GM12878 (cell line): ENCODE results near the gene EME2. TPM values are rescaled to one million over a fixed set of nuclear protein-coding genes. Genes with fewer than 3 reads are reported as not detected.

Source experiments
- ATAC-seq: fragments of 200-7000 bp; cut with Tn5 transposase; 3 replicates; pipeline ENCODE4 v1.9.1; 2020; ENCODE audit warnings: mild to moderate bottlenecking, moderate library complexity
- BruUV-seq: library from RNA; stranded (reverse); fragments of 400-500 nt; replicated peaks from 2 replicates; lab custom pipeline; 2021; lab: Mats Ljungman, UMichigan
- CTCF ChIA-PET: fragments of 300-600 bp; sonication (Branson Sonifier 250); formaldehyde crosslinking; extraction: SDS; loops from one replicate; lab custom pipeline; 2021; ENCODE audit warnings: inconsistent platforms; lab: Yijun Ruan, JAX
- POLR2A ChIA-PET: fragments of 350-600 bp; formaldehyde crosslinking; extraction: SDS; loops from one replicate; lab custom pipeline; 2021; ENCODE audit warnings: inconsistent platforms; lab: Charles Lee
- RAD21 ChIA-PET: fragments of 300-600 bp; sonication (Branson Sonifier 250); formaldehyde crosslinking; loops from one replicate; lab custom pipeline; 2023; ENCODE audit warnings: antibody characterized with exemption; ENCODE audit not compliant: unreplicated experiment; lab: Charles Lee
- SMC1A ChIA-PET: fragments of 300-600 bp; sonication (Branson Sonifier 250); formaldehyde crosslinking; loops from one replicate; lab custom pipeline; 2023; ENCODE audit not compliant: unreplicated experiment, uncharacterized antibody; lab: Charles Lee
- DNase-seq: peaks from one replicate; pipeline ENCODE4 v3.0.0-alpha.2; 2011; ENCODE audit warnings: low read depth, low spot score
- FAIRE-seq: peaks from 3 replicates; lab custom pipeline; 2011; peaks lifted over from hg19 to GRCh38; lab: Jason Lieb, UNC
- H2AFZ ChIP-seq: 2 replicates; pipeline ENCODE4 v1.6.0; 2011; ENCODE audit warnings: low read depth, low read length, control low read depth; ENCODE audit not compliant: control insufficient read depth
- H3K27ac ChIP-seq: 2 replicates; pipeline ENCODE4 v1.5.1; 2011; ENCODE audit warnings: control low read depth; ENCODE audit not compliant: control insufficient read depth, insufficient read depth
- H3K27me3 ChIP-seq, 2 experiments: replicated peaks in 1 of 2; 2 replicates each; pipeline versions ENCODE4 v1.6.0 to v1.6.1; 2011; ENCODE audit warnings: low read length in 1 of 2; ENCODE audit not compliant: control insufficient read depth in 2 of 2, insufficient read depth in 2 of 2
- H3K36me3 ChIP-seq, 2 experiments: 2 replicates each; pipeline ENCODE4 v1.5.1; 2011; ENCODE audit warnings: low read length in 1 of 2; ENCODE audit not compliant: control insufficient read depth in 2 of 2, insufficient read depth in 2 of 2
- H3K4me1 ChIP-seq: 2 replicates; pipeline ENCODE4 v1.6.1; 2011; ENCODE audit warnings: mild to moderate bottlenecking, low read length, moderate library complexity, mixed read lengths; ENCODE audit not compliant: control insufficient read depth, insufficient read depth
- H3K4me2 ChIP-seq: 2 replicates; pipeline ENCODE4 v1.6.0; 2011; ENCODE audit warnings: control low read depth; ENCODE audit not compliant: control insufficient read depth, insufficient read depth
- H3K4me3 ChIP-seq: fragments of 200-600 bp; sonication (generic); 2 replicates; pipeline ENCODE4 v1.5.1; 2016
- H3K79me2 ChIP-seq: 2 replicates; pipeline ENCODE4 v1.6.0; 2011; ENCODE audit warnings: low read length; ENCODE audit not compliant: control insufficient read depth, insufficient read depth
- H3K9ac ChIP-seq: 2 replicates; pipeline ENCODE4 v1.8.0; 2011; ENCODE audit warnings: low read length, control low read depth, mixed read lengths; ENCODE audit not compliant: control insufficient read depth, insufficient read depth
- H3K9me3 ChIP-seq: replicated peaks from 3 replicates; pipeline ENCODE4 v1.5.1; 2011; ENCODE audit warnings: mild to moderate bottlenecking, low read length; ENCODE audit not compliant: control insufficient read depth, insufficient read depth
- H4K20me1 ChIP-seq: 2 replicates; pipeline ENCODE4 v1.6.0; 2011; ENCODE audit not compliant: control insufficient read depth, insufficient read depth
- ATF2 ChIP-seq: IDR thresholded peaks from 2 replicates; pipeline ENCODE4 v1.6.1; 2012; ENCODE audit warnings: low read length, inconsistent platforms
- BHLHE40 ChIP-seq, 2 experiments: fragments of 450-650 bp in 1 of 2; IDR thresholded peaks; 2 replicates each; pipeline ENCODE4 v1.6.1; 2011 to 2017; ENCODE audit warnings: low read depth in 2 of 2, borderline replicate concordance in 1 of 2, improper control_type of control experiment in 1 of 2, low read length in 1 of 2, mild to moderate bottlenecking in 1 of 2
- CEBPB ChIP-seq, 2 experiments: fragments of 150-350 bp in 1 of 2; IDR thresholded peaks; 2 replicates each; pipeline ENCODE4 v1.6.1; 2012 to 2014; ENCODE audit warnings: low read depth in 2 of 2, low read length in 2 of 2, borderline replicate concordance in 1 of 2, inconsistent platforms in 1 of 2
- CEBPZ ChIP-seq: fragments of 150-350 bp; IDR thresholded peaks from 2 replicates; pipeline ENCODE4 v1.6.1; 2016; ENCODE audit warnings: low read depth, low read length
- CHD1 ChIP-seq: IDR thresholded peaks from 2 replicates; pipeline ENCODE4 v1.6.1; 2012; ENCODE audit warnings: low read depth, low read length, improper control_type of control experiment
- ETV6 ChIP-seq, 2 experiments: fragments of 450-650 bp in 1 of 2; IDR thresholded peaks in 1 of 2; conservative IDR thresholded peaks in 1 of 2; 2 replicates each; pipeline ENCODE4 v1.6.1; 2014; ENCODE audit warnings: antibody characterized with exemption in 1 of 2, borderline replicate concordance in 1 of 2, low read depth in 1 of 2, mild to moderate bottlenecking in 1 of 2, moderate library complexity in 1 of 2
- GATAD2B ChIP-seq: fragments of 450-650 bp; conservative IDR thresholded peaks from 2 replicates; pipeline ENCODE4 v1.6.1; 2017; ENCODE audit warnings: low read depth, mild to moderate bottlenecking, moderate library complexity
- MEF2A ChIP-seq: IDR thresholded peaks from 2 replicates; pipeline ENCODE4 v1.6.1; 2011; ENCODE audit warnings: low read depth, mild to moderate bottlenecking, low read length, moderate library complexity; ENCODE audit not compliant: insufficient read depth
- MEF2B ChIP-seq: fragments of 450-650 bp; IDR thresholded peaks from 2 replicates; pipeline ENCODE4 v1.6.1; 2018; ENCODE audit warnings: mild to moderate bottlenecking, moderate library complexity; ENCODE audit not compliant: partially characterized antibody, poor library complexity, severe bottlenecking
- NBN ChIP-seq: fragments of 450-650 bp; IDR thresholded peaks from 2 replicates; pipeline ENCODE4 v1.6.1; 2016
- NFXL1 ChIP-seq: fragments of 450-650 bp; IDR thresholded peaks from 2 replicates; pipeline ENCODE4 v1.6.1; 2017; ENCODE audit warnings: antibody characterized with exemption, mild to moderate bottlenecking, borderline replicate concordance
- NRF1 ChIP-seq: conservative IDR thresholded peaks from 2 replicates; pipeline ENCODE4 v1.6.1; 2011; ENCODE audit warnings: mild to moderate bottlenecking, low read depth, low read length, improper control_type of control experiment
- PAX5 ChIP-seq: IDR thresholded peaks from 2 replicates; pipeline ENCODE4 v1.6.1; 2011; ENCODE audit warnings: low read depth, low read length, borderline replicate concordance
- RBBP5 ChIP-seq: fragments of 200-600 bp; sonication (generic); conservative IDR thresholded peaks from 2 replicates; pipeline ENCODE4 v1.6.1; 2016
- TAF1 ChIP-seq: IDR thresholded peaks from 2 replicates; pipeline ENCODE4 v1.6.1; 2011; ENCODE audit warnings: mild to moderate bottlenecking, low read depth, low read length, borderline replicate concordance
- USF1 ChIP-seq: IDR thresholded peaks from 2 replicates; pipeline ENCODE4 v1.6.1; 2011; ENCODE audit warnings: borderline replicate concordance, low read depth, mild to moderate bottlenecking, moderate library complexity, mixed read lengths, low read length; ENCODE audit not compliant: insufficient read depth; ENCODE audit errors: extremely low read length
- WRNIP1 ChIP-seq: IDR thresholded peaks from 2 replicates; pipeline ENCODE4 v1.6.1; 2011; ENCODE audit warnings: low read depth, low read length, improper control_type of control experiment, borderline replicate concordance
- ZNF622 ChIP-seq: fragments of 450-650 bp; IDR thresholded peaks from 2 replicates; pipeline ENCODE4 v1.6.1; 2017; ENCODE audit warnings: mild to moderate bottlenecking, inconsistent platforms
- WGBS: methylation state at CpG from one replicate; pipeline ENCODE4 v1.1.6; 2016; ENCODE audit warnings: low lambda C conversion rate; ENCODE audit not compliant: insufficient replicate concordance, insufficient coverage; ENCODE audit errors: missing lambda C conversion rate; 5-methylcytosine and 5-hydroxymethylcytosine counted together
- in situ Hi-C: fragments of 300-500 bp; cut with MboI; formaldehyde crosslinking; loops from 9 replicates; pipeline ENCODE4 v1.14.3; 2018; ENCODE audit warnings: mixed read lengths
- intact Hi-C: fragments of 100-400 bp; cut with micrococcal nuclease; formaldehyde crosslinking; loops from one replicate; pipeline ENCODE4 v1.14.2; 2022; ENCODE audit not compliant: unreplicated experiment
- polyA plus RNA-seq, 11 experiments: library from polyadenylated mRNA; depleted of rRNA in 4 of 11; unstranded in 6 of 11; stranded (reverse) in 5 of 11; fragments of >200 nt; fragmentation: Nextera tagmentation in 4 of 11; fragmentation: Illumina TruSeq in 1 of 11; extraction: Ambion mirVana in 4 of 11; extraction: Trizol in 1 of 11; gene quantifications; 1 replicate in 1 of 11; 2 replicates in 10 of 11; pipeline versions ENCODE4 v1.2.1 to v1.2.3, GENCODE V29; 2011 to 2016; ENCODE audit warnings: inconsistent platforms in 2 of 11, missing spikeins in 2 of 11, low read depth in 1 of 11
- total RNA-seq, 4 experiments: library from RNA; depleted of rRNA in 3 of 4; stranded (reverse); fragments of >200 nt in 3 of 4; fragmentation: Illumina TruSeq in 1 of 4; extraction: Trizol in 1 of 4; gene quantifications; 2 replicates each; pipeline versions ENCODE4 v1.2.1 to v1.2.3, GENCODE V29; 2013 to 2021

The EME2 gene
- total and polyA plus RNA-seq, 10 of the 15 experiments (the other 5 are each of a cell fraction or from before 2014, with no cell fraction given): 0.29 to 16.9 (median 4.1) TPM

GRCh38 chr16:1787322-1788094 is 14.9 kb downstream of the EME2 start:
- Histone ChIP-seq H3K36me3 (peaks cover 5 to 12% of the 10 kb centered on the region in 2 experiments; a peak in 3 of 4 replicates), H4K20me1 (no peaks in the 10 kb centered on the region), H3K4me1 (no peaks in the 10 kb centered on the region), H2AFZ (no peak overlapping the region), H3K9me3 (no peaks in the 10 kb centered on the region), H3K4me3 (no peak overlapping the region), H3K9ac (no peak overlapping the region), H3K27ac (no peak overlapping the region), H3K79me2 (peaks cover 15% of the 10 kb centered on the region), H3K4me2 (no peak overlapping the region), H3K27me3 (no peaks in the 10 kb centered on the region)
- ATAC-seq (no peak), DNase-seq (no peak), FAIRE-seq (no peak)
- CTCF ChIA-PET: no interaction called here
- TF ChIP-seq RBBP5: no peak
- no peak for TF ChIP-seq CEBPB (IDR thresholded peaks at IDR 0.05; ENCODE audit: borderline replicate concordance in 1 of 2, low read depth in 2 of 2, low read length in 2 of 2)
- no peak for TF ChIP-seq GATAD2B
- TF ChIP-seq CEBPZ: no peak
- TF ChIP-seq MEF2B: no peak
- TF ChIP-seq NFXL1: no peak
- TF ChIP-seq USF1: no peak
- TF ChIP-seq CHD1: no peak
- no peak for TF ChIP-seq WRNIP1
- no peak for TF ChIP-seq ETV6 (conservative IDR thresholded peaks at IDR 0.05 in 1 of 2, IDR thresholded peaks at IDR 0.05 in 1 of 2; ENCODE audit: borderline replicate concordance in 1 of 2, low read depth in 1 of 2)
- no peak for TF ChIP-seq ZNF622
- no peak for TF ChIP-seq PAX5
- TF ChIP-seq NRF1: no peak
- no peak for TF ChIP-seq TAF1
- no peak for TF ChIP-seq NBN
- TF ChIP-seq BHLHE40 (IDR thresholded peaks at IDR 0.05; ENCODE audit: borderline replicate concordance in 1 of 2, low read depth in 2 of 2, low read length in 1 of 2): no peak
- no peak for TF ChIP-seq ATF2
- no peak for TF ChIP-seq MEF2A
- RAD21 ChIA-PET: no interaction called here
- in situ Hi-C loops (no loop called here), intact Hi-C loops (no loop called here)
- WGBS: 90% methylated on average over 41 of the region's 44 CpGs
- POLR2A ChIA-PET: no interaction called here
- no TSS peak for BruUV-seq
- SMC1A ChIA-PET: no interaction called here
